Stimulated activated CD4-positive, alpha-beta T cell treated with anti-CD3 and anti-CD28 coated beads, Interleukin-1b, Interleukin-23, amount 100 ng/mL, for 4 hours (primary cell): Measurements from ENCODE around the gene NPEPL1.

Source experiments
- DNase-seq, 2 donors: peaks; one replicate each; pipeline ENCODE4 v3.0.0-alpha.2; 2020; ENCODE audit warnings: low read depth in 2 of 2

The NPEPL1 gene

DNA sequence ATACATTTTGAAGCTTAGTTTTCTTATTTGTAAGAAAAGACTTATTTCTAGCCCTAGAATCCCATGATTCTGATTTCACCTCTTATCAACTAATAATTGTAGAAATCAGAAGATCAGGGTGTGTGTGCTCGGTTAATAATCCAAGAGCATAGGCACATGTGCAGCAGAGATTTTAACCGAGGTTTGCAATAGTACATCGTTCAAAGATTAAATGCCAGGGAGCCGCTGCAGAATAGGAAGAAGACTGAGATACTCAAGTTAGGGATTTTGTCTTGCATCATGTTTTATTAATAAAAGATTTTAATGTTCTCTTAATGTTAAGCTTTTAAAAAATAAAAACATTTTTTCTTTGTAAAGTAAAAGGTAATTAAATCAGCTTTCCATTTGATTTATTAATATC is 34.6 kb upstream of the NPEPL1 start:
- no peak for DNase-seq

DNA sequence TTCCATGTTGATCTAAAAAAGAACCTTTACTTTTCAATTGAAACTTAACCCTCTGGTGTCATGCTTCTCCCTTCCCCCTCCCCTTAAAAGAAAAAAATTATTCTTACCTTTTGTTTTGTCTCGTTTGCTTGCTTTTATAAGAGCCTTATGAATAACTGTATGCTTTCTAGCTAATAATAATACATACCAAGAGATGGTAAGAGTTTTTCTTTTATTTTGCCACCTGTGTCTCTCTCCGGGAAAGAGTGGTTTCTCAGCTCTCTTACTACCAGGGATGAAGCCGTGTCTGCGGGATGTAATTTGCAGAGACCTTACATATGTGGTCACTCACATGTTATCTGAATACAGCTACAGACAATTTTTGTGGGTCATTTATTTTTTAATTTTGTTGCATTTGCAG is 33.8 kb upstream of the NPEPL1 start:
- DNase-seq = no peak

DNA sequence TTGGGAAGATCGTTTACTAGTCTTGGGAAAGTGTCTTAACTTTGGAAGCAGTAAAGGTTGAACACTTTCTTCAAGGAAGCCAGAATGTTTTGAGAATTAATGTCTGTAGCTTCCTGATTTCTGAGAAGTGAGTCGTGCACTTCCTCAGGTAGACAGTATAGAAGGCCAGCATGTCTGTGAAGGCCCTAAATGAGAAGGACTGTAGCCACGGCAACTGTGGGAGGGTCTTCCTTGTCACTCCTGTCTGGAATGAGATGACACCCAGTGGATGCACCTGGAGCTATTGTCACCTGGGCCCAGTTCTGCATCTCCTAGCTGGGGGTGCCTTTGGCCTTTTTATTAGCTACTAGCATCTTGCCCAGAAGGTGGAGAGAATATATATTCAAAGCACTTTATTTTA is 32.8 kb upstream of the NPEPL1 start:
- no peak for DNase-seq

DNA sequence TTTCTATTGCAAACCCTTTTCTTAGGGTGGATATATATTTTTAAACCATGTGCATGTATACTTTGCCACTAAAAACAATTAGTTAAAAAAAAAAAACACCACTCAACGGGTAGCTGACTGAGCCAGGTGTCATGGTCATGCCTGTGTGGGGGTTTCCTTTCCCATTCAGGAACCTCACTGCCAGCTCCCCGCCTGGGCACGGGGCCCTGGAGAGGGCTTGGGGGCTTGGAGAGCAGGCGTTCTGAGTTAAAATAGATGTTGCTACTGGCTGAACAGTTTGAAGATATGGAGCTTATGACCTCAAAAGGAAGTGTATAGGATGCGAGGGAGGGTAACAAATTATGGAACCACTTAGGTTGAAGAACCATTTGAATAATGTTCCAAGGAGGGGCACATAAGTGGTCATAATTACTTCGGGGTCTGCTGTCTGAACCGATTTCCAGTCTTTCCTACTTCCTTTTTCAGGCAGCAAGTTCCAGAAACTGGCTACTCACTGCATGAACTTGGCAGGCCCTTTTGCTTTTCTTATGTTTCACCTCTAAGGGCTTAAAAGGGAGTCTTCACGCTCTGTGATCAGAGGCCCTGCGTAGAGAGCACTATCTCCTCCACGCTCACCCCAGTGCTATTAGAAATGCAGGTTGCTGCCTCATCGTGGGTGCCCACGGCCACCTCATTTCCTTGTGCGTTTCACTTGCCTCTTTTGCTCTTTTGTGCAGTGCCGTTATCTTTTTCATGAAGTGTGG is 31.6 kb upstream of the NPEPL1 start:
- DNase-seq = no peak

DNA sequence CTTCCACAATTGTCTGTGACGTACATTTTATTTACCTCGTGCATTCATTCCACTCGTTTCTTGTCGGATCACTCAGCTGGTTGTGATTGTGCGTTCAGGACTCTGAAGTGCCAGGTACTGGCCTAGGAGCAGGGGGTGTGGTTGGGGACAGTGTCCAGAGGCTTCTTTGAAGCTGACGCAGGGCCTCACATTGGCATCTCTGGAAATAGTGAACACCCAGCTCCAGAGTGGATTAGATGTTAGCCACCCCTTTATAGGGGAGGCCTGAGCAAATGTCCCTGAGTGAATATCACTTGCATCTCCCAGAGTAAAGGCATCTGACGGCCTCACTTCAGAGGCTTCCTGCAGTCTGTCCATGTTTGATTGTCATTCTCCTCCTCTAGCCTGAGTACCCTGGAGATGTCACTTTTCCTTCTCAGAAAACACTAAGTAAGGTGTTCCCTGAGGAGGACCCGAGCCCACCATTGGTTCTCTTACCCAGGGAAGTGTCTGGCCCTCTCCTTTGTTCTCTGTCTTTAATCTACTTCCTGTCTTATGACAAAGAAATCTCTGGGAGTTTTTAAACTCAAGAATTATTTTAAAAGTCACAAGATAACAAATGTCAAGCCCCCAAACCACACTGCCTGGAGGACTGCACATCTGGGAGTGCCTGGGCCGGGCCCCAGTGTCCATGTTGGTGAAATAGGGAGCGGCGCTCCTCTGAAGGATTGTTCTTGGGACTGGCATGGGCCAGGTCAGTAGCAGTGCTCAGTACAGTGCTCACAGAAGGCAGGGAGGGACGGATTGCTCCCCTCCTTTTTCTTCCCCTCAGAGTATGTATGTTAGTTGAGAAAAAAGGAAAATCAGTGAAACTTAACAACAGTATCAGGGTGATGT is 30.8 kb upstream of the NPEPL1 start:
- no peak for DNase-seq

DNA sequence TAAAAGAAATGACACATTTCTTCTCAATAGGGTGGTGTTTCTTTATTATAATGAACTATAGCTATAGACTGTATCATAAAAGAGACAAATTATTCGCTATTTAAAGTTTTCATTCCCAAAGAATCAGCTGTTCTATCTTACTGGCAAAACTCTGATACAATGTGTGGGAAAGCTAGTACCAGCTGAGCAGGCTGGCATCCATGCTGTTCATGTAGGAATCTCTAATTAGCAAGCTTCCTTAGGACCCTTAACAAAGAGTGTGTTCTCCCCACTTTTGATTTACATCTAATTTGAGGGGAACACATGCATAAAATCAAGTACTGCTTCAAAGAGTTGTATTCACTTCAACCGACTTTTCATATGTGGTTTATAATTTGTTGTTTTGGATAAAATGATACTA is 28.3 kb upstream of the NPEPL1 start:
- DNase-seq = no peak

DNA sequence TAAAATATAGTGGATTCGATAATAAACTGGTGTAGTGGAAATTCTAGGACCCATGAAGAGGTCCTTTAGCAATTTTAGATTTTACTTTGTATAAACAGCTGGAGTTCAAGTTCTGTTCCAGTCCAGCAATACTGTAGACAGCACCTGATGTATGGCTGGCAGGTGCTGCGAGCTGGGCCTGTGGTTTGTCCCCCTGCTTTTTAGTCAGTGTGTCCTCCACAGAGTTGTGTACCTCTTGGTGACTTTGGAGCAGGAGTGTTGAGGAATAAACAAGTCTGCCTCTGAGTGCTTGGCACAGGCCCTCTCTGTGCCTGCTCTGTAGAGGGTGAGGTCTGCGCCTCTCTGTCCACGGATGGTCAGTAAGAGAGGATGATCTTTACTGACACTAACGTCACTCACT is 27.7 kb upstream of the NPEPL1 start:
- no peak for DNase-seq

DNA sequence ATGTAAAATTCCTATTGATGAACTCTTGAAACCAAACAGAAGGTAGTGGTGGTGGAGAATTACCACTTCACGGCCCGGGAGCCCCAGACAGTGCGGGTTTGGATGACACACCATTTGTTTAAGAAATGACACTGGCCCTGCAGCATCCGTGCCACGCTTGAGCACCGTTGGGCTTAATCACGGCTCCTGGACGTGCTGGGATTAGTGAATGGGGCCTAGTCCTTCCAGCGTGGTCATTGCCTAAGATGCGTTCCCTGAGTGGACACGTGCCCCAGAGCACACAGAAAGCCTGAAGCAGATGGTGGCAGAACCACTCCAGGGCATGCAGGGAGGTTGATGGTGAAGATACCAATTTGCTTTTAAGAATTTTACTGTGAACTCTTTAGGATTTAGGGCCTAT is 27.0 kb upstream of the NPEPL1 start:
- no peak for DNase-seq

DNA sequence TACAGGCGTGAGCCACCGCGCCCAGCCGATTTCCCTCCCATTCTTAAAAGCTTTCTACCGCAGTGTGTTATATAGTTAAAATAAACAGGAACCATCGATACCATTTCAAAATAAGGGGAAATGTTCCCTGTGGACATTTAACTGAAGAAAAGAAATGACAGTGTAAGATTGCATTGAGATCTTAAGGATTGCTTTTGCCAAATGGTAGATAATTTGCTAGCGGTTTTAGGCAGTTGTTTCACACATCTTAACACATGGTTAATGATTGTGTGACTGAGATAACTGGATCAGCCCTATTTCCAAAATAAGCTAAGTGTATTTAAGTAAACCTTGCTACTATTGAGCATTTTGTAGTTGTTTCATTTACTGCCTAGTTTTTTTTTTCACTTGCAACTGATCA is 25.9 kb upstream of the NPEPL1 start:
- no peak for DNase-seq

DNA sequence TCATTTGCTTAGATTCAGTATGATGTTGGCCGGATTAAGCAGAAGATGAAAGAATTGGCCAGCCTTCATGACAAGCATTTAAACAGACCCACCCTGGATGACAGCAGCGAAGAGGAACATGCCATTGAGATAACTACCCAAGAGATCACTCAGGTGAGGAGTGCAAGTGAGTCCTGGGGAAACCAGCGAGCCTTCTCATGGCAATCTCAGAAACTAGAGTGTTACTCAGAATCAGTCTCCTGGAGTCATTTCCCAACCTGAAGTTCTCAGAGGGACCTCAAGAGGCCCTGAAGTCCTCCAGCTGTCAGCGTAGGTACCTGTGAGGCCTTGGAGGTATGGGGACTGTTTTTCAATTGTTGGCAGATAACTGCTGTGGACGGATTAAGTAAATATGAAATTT is 24.6 kb upstream of the NPEPL1 start:
- no peak for DNase-seq

DNA sequence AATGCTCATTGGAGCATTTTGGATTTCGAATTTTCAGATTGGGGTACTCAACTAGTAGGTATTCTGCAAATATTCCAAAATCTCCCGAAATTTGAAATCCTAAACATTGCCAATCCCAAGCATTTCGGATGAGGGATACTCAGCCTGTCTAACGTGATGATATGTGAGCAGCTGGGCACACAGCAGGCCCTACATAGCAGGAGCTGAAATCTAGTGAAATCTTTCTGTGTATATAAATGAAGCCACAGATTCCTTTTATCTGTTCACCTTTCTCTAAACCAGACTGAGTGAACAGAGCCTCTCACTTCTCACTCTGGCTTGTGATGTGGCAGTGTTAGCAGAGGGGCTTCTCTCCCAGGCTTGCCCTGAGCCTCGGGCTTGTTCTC is 23.7 kb upstream of the NPEPL1 start:
- DNase-seq = no peak

DNA sequence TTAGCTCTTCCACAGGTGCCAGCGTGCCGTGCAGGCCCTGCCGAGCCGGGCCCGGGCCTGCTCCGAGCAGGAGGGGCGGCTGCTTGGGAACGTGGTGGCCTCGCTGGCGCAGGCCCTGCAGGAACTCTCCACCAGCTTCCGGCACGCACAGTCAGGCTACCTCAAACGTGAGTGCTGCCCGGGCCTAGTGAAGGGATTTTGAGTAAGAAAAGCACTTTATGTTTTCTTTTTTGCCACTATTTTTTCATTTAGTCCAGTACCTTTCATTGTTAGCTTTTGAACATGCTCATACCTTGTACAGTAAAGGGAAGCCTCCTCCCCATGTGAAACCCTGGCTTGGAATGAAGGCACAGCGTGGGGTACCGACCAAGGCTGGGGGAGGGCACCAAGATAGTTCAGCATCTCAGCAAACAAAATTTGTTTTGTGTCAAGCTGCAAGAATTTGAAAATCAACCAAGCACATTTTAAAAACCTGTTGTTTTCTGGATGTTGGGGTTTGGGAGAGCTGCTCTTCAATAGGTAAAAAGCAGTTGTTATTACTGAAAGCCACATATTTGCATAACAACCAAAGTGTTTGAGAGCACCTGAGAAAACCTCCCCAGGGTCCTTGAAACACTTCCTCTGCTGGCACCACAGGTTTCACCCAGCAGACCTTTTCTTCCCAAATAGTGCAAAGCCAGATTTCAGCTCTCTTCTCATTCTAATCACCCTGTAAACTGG is 23.2 kb upstream of the NPEPL1 start:
- no peak for DNase-seq

DNA sequence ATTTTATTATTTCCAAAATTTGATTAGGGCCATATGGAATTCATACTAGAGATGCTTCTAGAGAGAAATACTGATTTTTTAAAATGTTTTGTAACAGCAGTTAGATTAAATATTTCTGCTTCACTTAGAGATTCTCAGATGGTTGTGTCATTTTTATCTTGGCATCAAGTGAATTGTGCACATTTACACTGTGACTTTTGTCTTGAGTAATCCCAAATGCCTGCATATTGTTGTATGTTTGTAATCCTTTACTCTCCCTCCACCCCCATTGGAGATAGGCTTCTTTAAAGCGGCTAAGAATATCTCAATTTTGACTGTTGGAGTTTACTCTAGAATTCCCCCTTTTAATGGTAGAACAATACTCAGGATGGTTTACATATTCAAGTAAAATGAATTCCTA is 22.5 kb upstream of the NPEPL1 start:
- DNase-seq = no peak

DNA sequence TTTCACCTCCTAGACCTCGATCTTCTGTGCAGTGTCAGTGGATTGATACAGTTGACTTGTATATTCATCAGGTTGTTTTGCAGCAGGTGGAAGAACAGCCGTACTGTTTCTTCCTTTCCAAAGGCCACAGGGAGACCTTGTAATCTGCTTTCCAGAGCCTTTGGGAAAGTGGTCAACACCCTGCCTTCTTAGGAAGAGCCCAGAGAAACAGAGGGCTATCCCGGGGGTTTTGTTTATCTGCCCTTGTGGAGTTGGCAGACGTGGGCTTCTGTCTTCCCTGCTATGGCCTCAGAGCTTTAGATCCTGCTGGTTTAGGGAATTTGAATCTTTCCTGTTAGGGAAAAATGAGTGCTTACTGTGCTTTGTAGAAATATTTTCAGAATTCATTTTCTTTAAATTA is 21.9 kb upstream of the NPEPL1 start:
- DNase-seq = no peak

DNA sequence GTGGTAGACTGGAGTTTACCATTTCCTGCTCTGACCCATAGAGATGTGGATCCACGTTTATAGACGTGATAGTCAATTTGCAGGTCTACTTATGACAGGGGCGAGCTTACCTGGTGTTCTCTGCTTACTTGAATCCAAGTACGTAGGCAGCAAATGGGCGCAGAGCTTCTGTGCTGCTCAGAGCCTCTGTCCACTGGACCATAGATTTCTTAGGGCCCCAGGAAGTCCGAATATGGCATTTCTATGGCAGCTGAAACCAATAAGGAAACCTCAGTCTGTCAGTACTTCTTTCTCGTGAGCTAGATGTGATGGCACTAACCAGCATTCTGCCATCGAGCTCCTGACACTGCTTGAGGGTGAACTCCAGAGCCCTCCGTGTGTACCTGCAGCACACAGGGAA is 19.5 kb upstream of the NPEPL1 start:
- no peak for DNase-seq

DNA sequence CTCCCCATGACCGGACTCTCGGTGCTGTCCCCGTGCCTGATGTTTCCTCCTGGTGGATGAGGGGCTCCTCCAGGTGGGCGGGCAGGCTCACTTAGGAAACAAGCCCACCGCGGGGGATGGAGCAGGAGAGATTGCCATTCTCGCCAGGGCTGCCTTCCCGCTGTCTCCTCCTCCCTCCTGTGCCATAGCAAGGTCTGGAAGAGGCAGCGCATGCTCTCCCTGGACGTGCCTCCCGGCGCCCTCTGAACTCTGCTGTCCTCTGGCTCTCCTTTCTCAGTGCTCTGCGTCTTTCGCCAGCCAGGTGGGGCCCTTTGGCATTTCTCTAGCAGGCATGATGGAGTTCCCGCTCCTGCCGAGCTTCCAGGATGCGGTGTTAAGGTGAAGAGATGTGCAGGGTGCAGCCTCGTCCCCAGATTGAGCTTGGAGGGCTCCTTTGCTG is 17.4 kb upstream of the NPEPL1 start:
- no peak for DNase-seq

DNA sequence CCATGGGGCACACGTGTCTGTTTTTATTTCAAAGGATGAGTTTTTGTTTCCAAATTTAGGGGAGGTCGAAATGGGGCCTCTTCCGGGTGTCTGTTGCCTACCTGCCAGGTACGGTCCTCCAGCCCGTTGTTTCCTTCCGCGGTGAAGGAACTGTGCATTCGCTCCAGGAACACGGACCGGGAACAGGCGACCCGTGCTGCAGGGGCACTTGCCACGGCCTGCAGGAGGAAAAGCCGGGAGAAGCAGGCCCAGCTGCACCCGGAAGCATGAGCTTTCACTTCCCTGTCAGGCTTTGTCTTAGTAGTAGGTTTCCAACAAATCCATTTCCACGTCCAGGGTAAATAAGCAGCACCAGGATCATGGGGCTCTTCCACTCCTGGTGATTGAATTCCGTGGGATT is 17.0 kb upstream of the NPEPL1 start:
- DNase-seq = no peak

DNA sequence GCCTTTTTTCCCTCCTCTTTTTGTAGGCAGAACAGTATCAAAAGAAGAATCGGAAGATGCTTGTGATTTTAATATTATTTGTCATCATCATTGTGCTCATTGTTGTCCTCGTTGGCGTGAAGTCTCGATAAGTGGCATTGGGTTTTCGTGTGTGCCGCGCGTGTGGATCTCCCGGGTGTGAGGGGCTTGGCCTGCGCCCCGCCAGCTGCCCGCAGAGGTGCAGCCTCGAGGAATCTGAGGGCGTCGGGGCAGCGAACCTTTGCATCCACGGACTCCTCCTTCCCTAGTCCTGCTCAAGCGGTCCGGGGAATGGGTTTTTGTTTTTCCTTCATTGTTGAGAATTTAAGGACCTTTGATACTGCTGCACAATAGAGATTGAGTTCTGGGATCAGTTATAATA is 16.4 kb upstream of the NPEPL1 start:
- DNase-seq = no peak

DNA sequence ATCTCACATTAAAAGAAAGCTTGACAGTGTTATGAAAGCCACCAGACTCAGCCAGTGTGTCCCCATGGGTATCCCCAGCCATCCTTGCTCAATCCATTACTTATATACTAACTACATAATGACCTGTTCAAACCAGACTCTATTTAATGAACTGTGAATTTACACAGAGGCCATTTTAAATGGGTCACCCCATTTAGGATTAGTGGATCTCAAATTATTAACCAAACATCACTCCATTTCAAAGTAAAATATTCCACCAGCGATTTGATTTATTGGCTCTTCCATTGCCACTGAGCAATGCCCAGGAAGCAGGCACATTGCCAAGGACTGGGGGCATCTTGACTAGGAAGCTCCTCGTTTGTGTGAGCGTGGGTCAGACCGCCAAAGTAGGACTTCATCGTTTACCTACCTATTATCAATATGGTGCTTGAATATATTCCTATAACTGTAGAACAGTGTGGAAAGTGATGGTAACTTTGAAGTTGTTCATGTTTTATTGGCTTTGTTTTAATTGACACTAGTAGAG is 15.5 kb upstream of the NPEPL1 start:
- no peak for DNase-seq

DNA sequence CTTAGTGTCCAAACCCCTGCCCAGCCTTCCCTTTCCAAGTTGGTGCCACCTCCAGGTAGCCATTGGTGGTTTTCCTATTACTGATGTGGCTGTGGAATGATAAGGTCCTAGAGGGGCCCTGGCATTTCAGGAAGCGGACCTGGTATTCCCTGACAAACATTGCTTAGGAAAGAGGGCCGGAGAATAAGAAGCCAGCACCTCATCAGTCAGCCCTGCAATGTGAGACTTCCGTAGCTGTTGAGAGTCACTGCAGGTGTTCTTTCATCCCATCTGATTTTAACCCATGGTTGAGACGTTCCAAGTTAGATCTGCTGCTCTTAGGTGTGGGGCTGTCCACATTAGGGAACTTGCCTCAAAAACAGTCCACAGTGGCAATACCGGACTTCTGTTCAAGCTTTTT is 14.8 kb upstream of the NPEPL1 start:
- DNase-seq = no peak

DNA sequence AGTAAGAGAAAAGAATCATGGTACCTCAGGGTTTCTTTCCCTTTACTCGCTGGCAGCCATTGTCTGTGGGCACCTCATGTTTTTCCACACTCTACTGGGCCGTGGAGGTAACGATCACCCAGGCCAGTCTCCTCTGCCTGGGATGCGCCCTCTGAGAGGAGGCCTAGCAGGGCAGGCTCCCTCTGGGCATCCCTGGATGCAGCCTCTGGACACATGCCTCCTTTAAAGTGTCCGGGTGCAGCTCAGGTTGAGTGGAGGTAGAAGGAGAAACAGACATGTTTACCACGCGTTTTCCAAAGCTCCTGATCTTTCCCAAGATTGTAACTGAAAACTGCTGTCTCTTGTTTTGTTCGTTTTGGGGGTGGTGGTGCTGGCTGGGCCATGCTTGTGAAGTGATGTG is 13.8 kb upstream of the NPEPL1 start:
- DNase-seq = no peak
